ENCODE measurements around the gene TRUB2. TPM values are rescaled to one million over a fixed set of nuclear protein-coding genes. Genes with fewer than 3 reads are reported as not detected.
A peak's percentile ranks its signal among the peaks of the same experiment; 100 is the strongest.

Gene TRUB2
- total and polyA plus RNA-seq, 2 of the 13 experiments (the other 11 are each of a cell fraction or from before 2014, with no cell fraction given) = 22.3 to 41.2 TPM

DNA sequence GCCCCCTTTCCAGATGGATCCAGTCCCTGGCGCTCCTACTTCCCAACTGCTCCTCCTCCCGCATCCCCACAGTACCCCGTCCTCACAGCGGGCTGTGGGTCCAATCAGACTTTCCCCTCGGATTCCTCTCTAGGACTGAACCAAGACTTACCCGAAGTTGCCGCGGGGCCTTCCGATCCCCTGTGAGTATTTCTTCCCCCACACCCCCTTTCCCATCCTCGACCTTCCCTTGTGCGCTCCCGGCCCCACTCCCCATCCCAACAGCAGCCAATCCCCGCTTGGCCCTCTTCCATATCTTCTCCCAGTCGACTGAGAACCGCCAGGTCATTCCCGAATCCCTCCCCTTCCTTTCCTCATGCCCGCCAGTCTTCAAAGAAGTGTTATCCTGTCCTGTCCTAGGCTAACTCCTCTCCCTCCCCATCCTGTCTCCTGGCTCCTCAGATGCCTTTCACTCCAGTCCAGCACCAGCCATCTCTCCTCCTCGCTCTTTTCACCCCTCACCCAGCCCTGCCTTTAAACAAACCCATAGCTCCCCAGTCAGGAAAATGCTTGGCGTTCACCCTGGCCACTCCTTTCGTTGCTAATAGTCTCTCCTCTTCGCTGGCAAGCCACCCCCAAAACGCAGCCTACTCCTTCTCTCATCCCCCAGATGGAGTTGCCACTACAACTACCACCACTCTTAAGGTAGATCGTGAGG is 45.5 kb downstream of the TRUB2 start (continued):
- TF ChIP-seq ZNF124 (CRISPR knock-in tag; IDR thresholded peaks at IDR 0.05) = no peak
- TF ChIP-seq MTF2 (CRISPR knock-in tag; IDR thresholded peaks at IDR 0.05; ENCODE audit: borderline replicate concordance) = no peak
- 0 out of 2 replicates have a peak, but pooled peaks have one; percentile 0 for TF ChIP-seq ZNF333 (CRISPR knock-in tag; IDR thresholded peaks at IDR 0.05; ENCODE audit: borderline replicate concordance)
- peak; percentile 43; the same call in 1 of the 2 replicates for TF ChIP-seq ZNF563 (CRISPR knock-in tag; IDR thresholded peaks at IDR 0.05)
- no peak for TF ChIP-seq ZEB1 (IDR thresholded peaks at IDR 0.05; ENCODE audit: insufficient replicate concordance, low read depth)
- no peak for TF ChIP-seq SUZ12 (IDR thresholded peaks at IDR 0.05; ENCODE audit: low read depth, low read length)
- no peak for TF ChIP-seq THYN1 (CRISPR knock-in tag; IDR thresholded peaks at IDR 0.05; ENCODE audit: borderline replicate concordance, low read depth)
- no peak for TF ChIP-seq ZNF879 (CRISPR knock-in tag; IDR thresholded peaks at IDR 0.05)
- no peak for TF ChIP-seq ZNF18 (CRISPR knock-in tag; IDR thresholded peaks at IDR 0.05; ENCODE audit: insufficient replicate concordance)
- TF ChIP-seq HOXA3 (CRISPR knock-in tag; IDR thresholded peaks at IDR 0.05) = no peak
- TF ChIP-seq RXRA (CRISPR knock-in tag; IDR thresholded peaks at IDR 0.05) = no peak
- no peak for TF ChIP-seq KLF9 (CRISPR knock-in tag; IDR thresholded peaks at IDR 0.05; ENCODE audit: low read depth)
- 0 out of 2 replicates have a peak, but pooled peaks have one; percentile 2 for TF ChIP-seq ZBTB33 (CRISPR knock-in tag; IDR thresholded peaks at IDR 0.05)
- TF ChIP-seq SNAPC2 (CRISPR knock-in tag; IDR thresholded peaks at IDR 0.05) = 0 out of 2 replicates have a peak, but pooled peaks have one; percentile 11
- TF ChIP-seq ZNF160 (CRISPR knock-in tag; IDR thresholded peaks at IDR 0.05) = no peak
- TF ChIP-seq MYNN (CRISPR knock-in tag; IDR thresholded peaks at IDR 0.05; ENCODE audit: low read depth) = no peak
- TF ChIP-seq PRPF4 (IDR thresholded peaks at IDR 0.05; ENCODE audit: low read depth, low read length, poor library complexity, severe bottlenecking) = no peak
- no peak for TF ChIP-seq HNRNPLL (IDR thresholded peaks at IDR 0.05; ENCODE audit: low read depth, low read length, poor library complexity, severe bottlenecking)
- TF ChIP-seq GPN1 (CRISPR knock-in tag; IDR thresholded peaks at IDR 0.05; ENCODE audit: borderline replicate concordance) = no peak
- TF ChIP-seq NR3C1 (CRISPR knock-in tag; IDR thresholded peaks at IDR 0.05) = no peak
- no peak for TF ChIP-seq PTBP1 (IDR thresholded peaks at IDR 0.05; ENCODE audit: low read depth, low read length, poor library complexity, severe bottlenecking)
- TF ChIP-seq, protein P1, sequence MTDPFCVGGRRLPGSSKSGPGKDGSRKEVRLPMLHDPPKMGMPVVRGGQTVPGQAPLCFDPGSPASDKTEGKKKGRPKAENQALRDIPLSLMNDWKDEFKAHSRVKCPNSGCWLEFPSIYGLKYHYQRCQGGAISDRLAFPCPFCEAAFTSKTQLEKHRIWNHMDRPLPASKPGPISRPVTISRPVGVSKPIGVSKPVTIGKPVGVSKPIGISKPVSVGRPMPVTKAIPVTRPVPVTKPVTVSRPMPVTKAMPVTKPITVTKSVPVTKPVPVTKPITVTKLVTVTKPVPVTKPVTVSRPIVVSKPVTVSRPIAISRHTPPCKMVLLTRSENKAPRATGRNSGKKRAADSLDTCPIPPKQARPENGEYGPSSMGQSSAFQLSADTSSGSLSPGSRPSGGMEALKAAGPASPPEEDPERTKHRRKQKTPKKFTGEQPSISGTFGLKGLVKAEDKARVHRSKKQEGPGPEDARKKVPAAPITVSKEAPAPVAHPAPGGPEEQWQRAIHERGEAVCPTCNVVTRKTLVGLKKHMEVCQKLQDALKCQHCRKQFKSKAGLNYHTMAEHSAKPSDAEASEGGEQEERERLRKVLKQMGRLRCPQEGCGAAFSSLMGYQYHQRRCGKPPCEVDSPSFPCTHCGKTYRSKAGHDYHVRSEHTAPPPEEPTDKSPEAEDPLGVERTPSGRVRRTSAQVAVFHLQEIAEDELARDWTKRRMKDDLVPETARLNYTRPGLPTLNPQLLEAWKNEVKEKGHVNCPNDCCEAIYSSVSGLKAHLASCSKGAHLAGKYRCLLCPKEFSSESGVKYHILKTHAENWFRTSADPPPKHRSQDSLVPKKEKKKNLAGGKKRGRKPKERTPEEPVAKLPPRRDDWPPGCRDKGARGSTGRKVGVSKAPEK (CRISPR knock-in tag; IDR thresholded peaks at IDR 0.05; ENCODE audit: borderline replicate concordance) = no peak
- no peak for TF ChIP-seq FOXP1 (IDR thresholded peaks at IDR 0.05)
- TF ChIP-seq FOXP1 (CRISPR knock-in tag; IDR thresholded peaks at IDR 0.05) = no peak
- TF ChIP-seq BRD4 (CRISPR knock-in tag; IDR thresholded peaks at IDR 0.05) = no peak
- no peak for TF ChIP-seq ZNF510 (CRISPR knock-in tag; IDR thresholded peaks at IDR 0.05; ENCODE audit: low read depth)
